ENCODE measurements around the gene RRAS.
"Not testable (repeated sequence)": the region's sequence is repeated elsewhere in the genome, so short reads cannot be mapped to it uniquely, and the experiment has no call there.

RRAS gene

DNA sequence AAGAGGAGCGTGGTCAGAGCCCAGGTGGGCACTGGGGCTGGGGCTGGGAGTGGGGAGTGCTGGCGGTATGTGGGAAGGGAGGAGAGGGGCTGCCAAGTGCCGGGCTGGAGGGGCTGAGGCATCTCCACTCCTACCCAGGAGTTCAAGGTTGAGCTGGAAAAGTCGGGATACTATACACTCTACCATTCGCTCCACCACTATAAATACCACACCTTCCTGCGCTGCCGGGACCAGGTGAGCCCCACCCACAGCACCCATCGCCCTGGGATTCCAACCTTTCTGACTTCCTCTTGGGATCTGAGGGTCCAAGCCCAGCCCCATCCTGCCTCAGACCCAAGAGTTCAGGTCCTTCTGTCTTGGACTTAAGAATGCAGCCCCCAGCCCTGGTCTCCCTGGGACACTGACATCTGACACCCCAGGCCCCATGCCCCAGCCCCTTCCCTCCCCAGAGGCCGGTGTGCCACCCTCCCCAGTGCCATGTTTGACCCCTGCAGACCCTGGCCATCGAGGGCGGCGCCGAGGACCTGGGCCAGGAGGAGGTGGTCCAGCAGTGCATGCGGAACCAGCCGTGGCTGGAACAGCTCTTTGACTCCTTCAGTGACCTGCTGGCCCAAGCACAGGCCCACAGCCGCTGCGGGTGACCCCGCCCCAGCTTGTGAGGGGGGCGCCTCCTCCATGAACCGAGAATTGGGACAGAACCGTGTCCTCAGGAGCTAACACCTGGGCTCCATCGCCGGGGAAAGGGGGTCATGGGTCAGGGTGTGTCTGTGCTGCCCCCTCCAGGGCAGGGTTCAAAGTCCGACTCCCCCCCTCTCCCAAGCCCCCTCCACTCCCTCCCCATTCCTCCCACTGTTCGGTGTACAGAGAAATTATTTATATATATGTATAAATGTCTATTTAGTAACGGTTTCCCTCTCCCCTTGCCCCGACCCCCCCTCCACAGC lies 14.7 kb downstream of the RRAS start:
- H3K4me3 ChIP-seq (ENCODE audit: low read depth, low read length), result no peak overlapping the region
- TF ChIP-seq, protein P1, sequence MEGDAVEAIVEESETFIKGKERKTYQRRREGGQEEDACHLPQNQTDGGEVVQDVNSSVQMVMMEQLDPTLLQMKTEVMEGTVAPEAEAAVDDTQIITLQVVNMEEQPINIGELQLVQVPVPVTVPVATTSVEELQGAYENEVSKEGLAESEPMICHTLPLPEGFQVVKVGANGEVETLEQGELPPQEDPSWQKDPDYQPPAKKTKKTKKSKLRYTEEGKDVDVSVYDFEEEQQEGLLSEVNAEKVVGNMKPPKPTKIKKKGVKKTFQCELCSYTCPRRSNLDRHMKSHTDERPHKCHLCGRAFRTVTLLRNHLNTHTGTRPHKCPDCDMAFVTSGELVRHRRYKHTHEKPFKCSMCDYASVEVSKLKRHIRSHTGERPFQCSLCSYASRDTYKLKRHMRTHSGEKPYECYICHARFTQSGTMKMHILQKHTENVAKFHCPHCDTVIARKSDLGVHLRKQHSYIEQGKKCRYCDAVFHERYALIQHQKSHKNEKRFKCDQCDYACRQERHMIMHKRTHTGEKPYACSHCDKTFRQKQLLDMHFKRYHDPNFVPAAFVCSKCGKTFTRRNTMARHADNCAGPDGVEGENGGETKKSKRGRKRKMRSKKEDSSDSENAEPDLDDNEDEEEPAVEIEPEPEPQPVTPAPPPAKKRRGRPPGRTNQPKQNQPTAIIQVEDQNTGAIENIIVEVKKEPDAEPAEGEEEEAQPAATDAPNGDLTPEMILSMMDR (IDR thresholded peaks at IDR 0.05; ENCODE audit: borderline replicate concordance, insufficient read depth, low read depth, low read length), result no peak

DNA sequence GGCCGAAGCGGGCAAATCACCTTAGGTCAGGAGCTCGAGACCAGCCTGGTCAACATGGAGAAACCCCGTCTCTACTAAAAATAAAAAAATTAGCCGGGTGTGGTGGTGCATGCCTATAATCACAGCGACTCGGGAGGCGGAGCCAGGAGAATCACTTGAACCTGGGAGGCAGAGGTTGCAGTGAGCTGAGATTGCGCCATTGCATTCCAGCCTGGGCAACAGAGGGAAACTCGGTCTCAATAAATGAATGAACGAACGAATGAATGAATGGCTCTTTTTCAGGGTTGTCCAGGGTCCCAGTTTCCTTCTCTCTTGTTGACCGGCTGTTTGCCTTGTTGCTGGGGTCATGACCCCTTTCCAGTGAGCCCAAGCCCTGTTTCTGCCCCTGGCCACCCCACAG lies 22.1 kb downstream of the RRAS start:
- not testable (repeated sequence) for H3K4me3 ChIP-seq (ENCODE audit: low read depth, low read length)

DNA sequence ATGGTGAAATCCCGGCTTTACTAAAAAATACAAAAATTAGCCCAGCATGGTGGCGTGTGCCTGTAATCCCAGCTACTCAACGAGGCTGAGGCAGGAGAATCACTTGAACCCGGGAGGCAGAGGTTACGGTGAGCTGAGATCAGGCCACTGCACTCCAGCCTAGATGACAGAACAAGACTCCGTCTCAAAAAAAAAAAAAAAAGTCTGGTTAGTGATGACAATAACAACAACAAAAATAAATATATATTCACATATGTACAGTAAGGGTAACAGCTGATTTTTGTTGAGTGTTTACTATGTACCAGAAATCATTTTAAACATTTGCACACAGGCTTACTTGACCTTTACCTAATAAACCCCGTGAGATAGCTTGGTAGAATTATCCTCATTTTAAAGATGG lies 23.0 kb downstream of the RRAS start:
- H3K4me3 ChIP-seq (ENCODE audit: low read depth, low read length), result no peak overlapping the region

DNA sequence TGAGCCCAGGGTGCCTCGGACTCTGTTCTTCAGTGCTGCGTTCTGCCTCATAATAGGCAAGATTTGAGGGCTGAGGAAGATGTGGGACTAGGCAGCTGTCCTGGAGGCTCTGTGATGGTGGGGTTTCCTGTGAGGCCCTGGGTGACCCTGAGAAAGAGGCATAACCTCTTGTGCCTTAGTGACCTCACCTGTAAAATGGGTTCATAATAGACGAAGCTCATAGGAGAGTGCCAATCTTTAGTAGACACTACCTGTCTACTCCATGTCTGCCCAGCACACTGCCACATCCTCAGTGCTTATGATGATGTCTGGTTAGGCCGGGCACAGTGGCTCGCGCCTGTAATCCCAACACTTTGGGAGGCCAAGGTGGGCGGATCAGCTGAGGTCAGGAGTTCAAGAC lies 23.4 kb downstream of the RRAS start:
- H3K4me3 ChIP-seq (ENCODE audit: low read depth, low read length), result no peak overlapping the region
- TF ChIP-seq, protein P1 (IDR thresholded peaks at IDR 0.05; ENCODE audit: borderline replicate concordance, insufficient read depth, low read depth, low read length), result no peak

More for the DNA sequence above, 23.0 kb downstream of the RRAS start:
- TF ChIP-seq, protein P1 (IDR thresholded peaks at IDR 0.05; ENCODE audit: borderline replicate concordance, insufficient read depth, low read depth, low read length), result no peak

DNA sequence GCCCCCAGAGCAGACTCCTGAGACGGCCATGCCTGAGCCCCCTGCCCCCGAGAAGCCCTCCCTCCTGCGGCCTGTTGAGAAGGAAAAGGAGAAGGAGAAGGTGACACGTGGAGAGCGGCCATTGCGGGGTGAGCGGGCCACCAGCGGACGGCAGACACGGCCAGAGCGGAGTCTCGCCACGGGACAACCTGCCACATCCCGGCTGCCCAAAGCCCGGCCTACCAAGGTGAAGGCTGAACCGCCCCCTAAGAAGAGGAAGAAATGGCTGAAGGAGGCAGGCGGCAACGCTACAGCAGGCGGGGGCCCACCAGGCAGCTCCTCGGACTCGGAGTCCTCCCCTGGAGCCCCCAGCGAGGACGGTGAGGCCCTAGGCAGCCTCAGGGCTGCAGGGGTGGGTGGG lies 24.1 kb downstream of the RRAS start:
- TF ChIP-seq, protein P1 (IDR thresholded peaks at IDR 0.05; ENCODE audit: borderline replicate concordance, insufficient read depth, low read depth, low read length), result no peak
- H3K4me3 ChIP-seq (ENCODE audit: low read depth, low read length), result no peak overlapping the region

DNA sequence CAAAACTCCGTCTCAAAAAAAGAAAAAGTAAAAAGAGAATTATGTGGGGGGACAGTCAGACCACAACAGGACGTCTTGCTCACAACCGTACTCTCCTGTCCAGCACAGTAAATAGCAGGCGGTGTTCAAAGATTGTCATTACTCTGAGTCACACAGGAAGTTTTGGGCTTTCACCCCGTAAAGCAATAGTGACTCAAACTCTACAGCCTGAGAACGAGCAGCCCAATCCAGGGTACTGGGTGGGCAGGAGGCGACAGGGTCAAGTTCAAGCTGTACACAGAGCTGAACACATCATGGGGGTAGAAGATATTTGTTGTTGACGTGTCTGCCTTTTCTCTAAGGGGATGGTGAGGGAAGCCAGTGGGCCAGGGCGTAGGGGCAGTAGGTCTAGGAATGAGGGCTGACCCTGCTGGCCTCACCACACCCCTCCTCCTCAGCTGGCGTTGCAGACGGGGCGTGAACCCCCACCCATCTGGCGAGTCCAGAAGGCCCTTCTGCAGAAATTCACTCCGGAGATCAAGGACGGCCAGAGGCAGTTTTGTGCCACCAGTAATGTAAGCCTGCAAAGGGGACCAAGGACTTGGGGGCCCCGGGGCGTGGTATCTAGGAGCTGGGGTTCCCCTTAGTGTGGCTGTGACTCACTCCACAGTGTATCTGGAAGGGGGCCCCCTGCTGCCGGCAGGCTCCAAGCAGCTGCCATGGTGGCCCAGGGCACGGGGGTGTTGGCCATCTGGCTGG lies 25.7 kb downstream of the RRAS start:
- no peak overlapping the region for H3K4me3 ChIP-seq (ENCODE audit: low read depth, low read length)
- TF ChIP-seq, protein P1 (IDR thresholded peaks at IDR 0.05; ENCODE audit: borderline replicate concordance, insufficient read depth, low read depth, low read length), result no peak

DNA sequence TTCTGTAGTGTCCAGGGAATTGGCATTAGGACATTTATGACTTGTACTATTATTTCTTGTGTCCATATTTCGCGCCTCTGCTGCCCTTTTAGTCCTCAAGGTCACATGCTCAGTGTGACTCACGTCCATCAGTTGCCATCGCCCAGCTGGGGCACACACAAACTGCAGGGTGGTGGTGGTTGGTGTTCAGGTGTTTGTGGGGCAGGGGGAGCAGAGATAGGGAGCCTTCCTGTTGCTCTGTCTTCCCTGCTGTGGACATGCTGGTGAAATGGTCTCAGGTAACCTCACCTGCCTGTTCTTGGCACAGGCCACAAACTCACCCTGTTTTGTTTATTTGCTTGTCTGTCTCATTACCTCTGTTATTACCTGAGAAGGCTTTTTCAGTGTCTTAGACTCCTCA lies 26.6 kb downstream of the RRAS start:
- H3K4me3 ChIP-seq (ENCODE audit: low read depth, low read length), result no peak overlapping the region
- TF ChIP-seq, protein P1 (IDR thresholded peaks at IDR 0.05; ENCODE audit: borderline replicate concordance, insufficient read depth, low read depth, low read length), result no peak
